HG02610 (cell line): Measurements from ENCODE around the gene NBAS.
"Not testable (repeated sequence)": the region's sequence is repeated elsewhere in the genome, so short reads cannot be mapped to it uniquely, and the experiment has no call there.

Experiments
- ATAC-seq: cut with Tn5 transposase; IDR thresholded peaks from one replicate; pipeline ENCODE4 v1.9.1; 2021; ENCODE audit warnings: mild to moderate bottlenecking, moderate library complexity; ENCODE audit not compliant: unreplicated experiment

Gene NBAS

DNA sequence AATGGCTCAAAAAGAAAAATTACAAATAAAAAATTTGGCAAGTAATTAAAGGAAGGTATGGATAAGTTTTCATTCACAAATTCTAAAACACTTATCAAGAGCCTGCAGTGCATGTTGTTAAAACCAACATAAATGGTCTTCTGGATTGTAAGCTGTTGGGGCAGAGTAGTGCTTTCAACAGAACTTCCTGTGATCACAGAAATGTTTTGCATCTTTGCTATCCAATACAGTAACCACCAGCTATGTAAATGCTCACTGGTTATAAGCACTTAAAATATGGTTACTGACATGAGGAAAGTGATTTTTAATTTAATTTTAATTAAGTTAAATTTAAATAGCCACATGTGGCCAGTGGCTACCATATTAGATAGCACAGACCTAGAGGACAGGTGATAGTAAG is 133.1 kb downstream of the NBAS start:
- ATAC-seq: peak; percentile 40

DNA sequence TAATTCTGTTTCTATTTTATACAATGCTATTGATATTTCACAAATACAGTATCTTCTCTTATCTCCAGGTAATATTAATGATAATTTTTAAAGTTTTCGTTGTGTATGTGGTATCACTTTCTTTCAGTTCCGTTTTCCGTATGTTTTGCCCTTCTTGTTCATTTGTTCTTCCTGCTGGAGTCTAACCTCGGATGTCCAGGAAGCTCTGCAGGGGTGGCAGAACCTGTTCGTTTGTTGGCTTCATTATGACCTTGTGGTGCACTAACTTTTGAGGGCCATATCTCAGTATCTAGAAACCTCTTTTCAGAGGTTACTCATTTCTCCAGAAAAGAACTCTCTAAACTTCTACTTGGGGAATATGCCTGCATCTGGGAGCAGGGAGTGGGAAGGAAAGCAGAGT is 134.5 kb downstream of the NBAS start:
- ATAC-seq: no peak

DNA sequence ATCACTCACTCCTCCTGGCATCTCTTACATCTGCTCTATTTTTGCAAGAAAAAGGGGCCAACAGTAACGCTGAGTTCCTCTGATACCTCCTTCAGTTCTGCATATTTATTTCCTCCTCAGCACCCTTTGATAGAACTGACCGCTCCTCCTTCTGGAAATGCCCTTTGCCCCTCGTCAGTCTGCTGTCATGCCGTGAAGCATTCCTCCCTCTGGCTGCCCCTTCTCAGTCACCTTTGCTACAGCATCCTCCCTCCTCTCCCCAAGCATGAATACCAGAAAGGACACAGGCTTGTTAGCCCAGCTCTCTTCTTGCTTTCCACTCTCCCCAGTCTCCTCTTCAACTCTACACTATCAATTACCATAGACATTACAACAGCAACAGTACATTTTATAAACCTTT is 135.4 kb downstream of the NBAS start:
- no peak for ATAC-seq

DNA sequence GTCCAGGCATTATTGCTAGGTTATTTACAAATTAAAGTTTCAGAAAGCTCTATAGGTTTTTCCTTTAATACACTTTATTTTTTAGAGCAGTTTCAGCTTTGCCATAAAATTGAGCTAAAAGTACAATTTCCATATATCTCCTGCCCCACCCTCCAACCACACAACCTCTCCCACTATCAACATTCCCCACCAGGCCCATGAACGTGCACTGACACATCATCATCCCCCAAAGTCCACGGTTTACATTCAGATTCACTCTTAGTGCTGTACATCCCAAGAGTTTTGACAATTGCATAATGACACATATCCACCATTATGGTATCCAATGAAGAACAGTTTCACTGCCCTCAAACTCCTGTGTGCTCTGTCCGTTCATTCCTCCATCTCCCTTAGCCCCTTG is 139.4 kb downstream of the NBAS start:
- no peak for ATAC-seq

DNA sequence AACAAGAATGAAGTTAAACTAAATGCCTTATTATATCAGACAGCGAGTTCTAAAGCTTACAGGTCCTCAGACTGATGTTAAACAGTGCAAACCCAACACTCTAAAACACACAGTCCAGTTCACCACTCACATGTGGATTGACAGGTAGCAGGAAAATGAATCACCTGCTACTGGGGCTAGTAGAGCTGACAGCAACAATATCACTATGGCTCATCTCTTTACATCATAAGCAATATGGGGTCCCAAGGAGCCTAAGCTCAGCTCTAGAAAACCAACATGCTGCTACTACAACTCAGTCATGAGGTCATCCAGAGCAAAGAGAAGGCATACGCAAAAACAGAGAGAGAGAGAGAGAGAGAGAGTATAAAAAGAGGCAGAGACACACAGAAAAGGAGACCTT is 145.4 kb downstream of the NBAS start:
- ATAC-seq: no peak

DNA sequence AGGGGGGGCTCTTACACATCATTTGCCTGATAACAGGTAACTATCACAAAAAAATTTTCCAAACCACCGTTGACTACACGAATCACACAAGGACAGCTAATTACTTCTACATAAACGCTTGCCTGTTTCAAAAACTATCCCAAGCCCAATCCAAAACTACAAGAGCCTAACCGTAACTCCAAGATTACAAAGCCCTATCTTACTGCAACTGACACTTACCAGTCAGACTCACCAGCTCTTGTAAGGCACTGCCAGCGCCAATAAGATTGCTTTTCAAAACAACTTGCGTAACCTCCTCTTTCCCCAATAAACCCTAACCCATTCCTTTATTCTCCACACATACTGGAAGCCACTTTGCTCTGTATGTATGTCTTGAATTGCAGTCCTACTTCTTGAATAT is 148.4 kb downstream of the NBAS start:
- ATAC-seq: no peak

DNA sequence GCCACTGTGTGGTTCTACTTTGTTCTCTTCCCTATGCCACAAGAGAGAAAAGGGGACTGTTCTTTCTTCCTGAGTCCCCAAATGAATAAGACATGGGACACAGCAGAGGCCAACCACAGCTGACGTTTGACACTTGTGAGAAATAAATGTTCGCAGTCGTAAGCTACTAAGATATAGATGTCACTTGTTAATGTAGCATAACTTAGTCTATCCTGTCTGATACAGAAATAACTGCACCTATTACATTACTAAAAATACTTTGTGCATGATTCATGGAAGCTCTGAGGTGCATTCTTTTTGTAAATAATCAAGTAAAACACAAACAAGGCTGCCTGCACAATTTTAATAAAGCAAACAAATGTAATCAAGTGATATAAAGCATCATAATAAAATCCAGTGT is 148.8 kb downstream of the NBAS start:
- ATAC-seq: no peak

DNA sequence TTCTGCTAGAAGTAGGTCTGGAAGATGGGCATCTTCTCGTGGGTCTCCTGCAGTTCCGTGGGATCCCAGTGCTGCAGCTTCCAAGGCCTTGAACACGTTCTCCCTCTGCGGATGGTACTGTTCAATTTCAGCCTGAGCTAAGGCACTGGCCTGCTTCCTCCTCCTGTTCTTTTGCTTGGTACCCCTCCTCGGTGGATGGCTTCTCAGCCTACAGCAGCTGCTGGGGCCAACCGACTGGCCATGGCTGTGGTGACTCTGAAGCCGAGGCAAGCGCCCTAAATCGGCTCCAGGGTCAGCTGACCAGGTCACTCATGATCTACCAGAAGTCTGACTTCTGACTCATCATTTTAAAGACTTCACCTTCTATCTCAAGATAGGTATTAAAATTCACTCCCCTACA is 150.2 kb downstream of the NBAS start:
- no peak for ATAC-seq

DNA sequence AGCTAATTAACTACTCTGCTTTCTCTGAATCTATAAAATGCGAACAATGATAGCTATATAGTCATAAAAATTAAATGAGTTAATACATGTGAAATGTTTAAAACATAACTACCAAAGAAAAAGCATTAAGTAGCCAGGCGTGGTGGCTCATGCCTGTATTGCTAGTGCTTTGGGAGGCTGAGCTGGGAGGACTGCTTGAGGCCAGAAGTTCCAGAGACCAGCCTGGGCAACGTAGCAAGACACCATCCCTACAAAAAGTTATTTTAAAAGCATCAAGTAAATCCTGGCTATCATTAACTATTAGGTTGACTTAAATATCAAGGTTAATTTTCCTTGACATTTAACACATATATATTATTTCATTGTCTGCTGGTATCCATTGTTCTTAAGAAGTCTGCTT is 152.4 kb downstream of the NBAS start:
- ATAC-seq: no peak

DNA sequence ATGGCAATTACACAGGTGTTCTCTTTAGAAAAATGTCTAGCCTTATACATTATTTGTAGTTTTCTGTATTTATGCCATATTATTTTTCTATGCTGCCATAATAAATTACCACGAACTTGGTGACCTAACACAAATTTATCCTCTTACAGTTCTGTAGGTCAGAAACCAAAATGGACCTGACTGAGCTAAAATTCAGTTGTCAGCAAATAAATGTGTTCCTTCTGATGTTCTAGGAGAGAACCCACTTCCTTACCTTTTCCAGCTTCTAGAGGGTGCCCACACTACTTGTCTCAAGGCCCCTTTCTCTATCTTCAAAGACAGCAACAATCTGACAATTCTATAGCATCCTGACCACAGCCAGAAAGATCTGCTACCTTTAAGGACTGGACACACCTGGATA is 153.5 kb downstream of the NBAS start:
- ATAC-seq: no peak

DNA sequence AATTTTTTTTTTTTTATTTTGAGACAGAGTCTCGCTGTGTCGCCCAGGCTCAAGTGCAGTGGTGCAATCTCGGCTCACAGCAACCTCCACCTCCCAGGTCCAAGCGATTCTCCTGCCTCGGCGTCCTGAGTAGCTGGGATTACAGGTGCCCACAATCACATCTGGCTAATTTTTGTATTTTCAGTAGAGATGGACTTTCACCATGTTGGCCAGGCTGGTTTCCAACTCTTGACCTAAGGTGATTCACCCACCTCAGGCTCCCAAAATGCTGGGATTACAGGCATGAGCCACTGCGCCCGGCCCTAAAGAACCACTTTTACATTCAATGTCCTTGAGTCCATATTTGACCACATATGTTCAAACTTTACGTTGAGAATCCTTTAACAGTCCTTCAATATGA is 156.6 kb downstream of the NBAS start:
- not testable (repeated sequence) for ATAC-seq

DNA sequence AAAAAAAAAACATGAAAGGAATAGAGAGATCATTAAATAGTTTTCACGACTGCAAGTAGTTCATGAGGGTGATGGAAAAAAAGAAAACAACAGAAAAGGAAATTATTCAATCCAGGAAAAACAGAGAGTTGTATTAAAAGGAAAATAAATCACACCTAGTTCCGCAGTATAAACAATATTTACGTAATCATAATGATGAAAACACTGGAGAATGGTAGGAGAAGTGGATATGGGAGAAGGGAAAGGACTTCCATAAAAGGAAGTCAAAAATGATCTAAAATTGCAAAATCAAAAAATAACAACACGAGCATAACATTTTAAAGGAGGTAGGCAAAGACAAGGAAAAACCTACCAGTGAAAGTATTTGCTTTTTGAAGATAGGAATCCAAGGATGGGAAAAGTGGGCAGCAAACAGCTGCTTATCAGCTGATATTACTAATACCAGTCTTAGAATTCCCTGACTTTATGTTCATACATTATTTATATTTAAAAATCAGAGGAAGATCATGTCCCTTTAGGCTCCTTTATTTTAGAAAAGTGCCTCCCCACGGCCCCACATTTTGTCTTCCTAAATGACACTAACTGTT is 160.8 kb downstream of the NBAS start:
- no peak for ATAC-seq

DNA sequence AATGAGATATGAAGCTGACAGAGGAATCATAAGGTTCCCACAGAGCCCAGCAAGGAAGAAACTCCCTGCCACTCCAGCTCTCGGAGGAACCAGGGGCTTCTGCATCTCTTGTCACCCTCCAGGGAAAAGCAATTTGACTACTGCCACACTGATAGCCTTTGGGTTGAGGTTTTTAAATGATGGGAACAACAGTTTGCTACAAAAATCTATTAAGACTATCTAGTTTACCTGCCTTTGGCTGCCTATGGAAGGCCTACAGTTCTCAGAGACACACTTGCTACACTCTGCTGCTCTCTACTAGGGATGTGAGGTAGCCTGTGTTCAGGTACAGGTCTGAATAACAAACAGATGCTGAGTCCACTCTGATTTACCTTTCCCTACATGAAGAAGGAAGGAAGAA is 161.9 kb downstream of the NBAS start:
- ATAC-seq: no peak

DNA sequence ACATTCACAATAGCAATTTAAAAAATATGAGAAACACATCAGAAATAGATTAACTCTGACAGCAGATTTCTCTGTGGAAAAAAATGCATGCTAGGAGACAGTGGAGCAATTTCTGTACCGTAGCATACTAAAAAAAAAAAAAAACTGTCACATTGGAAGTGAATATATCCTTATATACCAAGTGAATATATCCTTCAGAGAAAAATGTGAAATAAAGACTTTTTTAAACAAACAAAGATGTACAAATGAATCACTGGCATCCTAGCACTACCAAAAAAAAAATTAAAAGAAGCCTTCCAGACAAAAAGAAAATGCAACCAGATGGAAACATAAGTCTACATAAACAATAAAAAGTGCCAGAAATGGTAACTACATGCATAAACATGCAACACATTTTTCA is 169.4 kb downstream of the NBAS start:
- ATAC-seq: no peak

DNA sequence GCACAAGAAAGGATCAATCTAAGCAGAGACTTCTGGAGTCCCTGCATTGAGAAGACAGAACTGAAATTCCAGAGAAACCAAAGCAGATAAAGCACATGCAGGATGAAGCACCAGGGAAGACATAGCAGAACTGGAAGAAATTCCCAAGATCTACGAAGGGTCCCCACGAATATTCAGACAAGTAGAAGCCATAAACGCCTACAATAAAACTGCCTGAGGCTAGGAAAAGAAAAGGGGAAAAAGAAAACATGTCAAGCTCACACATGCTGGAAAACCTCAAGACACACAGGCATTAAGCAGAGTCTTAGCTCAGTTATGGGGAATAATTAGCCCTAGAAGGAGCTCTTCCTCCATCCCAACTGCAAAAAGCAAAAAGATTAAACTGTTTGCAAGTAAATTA is 171.2 kb downstream of the NBAS start:
- ATAC-seq: no peak

DNA sequence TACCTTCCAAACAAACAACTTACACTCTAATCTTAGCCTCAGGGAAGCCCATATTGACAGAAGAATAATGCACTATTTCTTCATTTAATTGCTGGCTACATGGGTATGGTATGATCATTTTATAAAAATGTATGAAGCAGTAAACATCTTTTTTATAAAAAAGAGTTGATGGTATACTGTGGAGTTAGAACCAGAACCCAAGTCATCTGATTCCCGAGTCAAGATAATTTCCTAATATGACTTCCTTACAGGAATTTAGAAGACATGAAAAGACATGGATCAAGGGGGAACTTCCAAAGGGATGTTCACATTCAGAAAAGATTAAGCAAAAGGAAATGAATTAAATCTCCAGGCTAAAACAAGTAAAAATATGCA is 171.8 kb downstream of the NBAS start:
- no peak for ATAC-seq

DNA sequence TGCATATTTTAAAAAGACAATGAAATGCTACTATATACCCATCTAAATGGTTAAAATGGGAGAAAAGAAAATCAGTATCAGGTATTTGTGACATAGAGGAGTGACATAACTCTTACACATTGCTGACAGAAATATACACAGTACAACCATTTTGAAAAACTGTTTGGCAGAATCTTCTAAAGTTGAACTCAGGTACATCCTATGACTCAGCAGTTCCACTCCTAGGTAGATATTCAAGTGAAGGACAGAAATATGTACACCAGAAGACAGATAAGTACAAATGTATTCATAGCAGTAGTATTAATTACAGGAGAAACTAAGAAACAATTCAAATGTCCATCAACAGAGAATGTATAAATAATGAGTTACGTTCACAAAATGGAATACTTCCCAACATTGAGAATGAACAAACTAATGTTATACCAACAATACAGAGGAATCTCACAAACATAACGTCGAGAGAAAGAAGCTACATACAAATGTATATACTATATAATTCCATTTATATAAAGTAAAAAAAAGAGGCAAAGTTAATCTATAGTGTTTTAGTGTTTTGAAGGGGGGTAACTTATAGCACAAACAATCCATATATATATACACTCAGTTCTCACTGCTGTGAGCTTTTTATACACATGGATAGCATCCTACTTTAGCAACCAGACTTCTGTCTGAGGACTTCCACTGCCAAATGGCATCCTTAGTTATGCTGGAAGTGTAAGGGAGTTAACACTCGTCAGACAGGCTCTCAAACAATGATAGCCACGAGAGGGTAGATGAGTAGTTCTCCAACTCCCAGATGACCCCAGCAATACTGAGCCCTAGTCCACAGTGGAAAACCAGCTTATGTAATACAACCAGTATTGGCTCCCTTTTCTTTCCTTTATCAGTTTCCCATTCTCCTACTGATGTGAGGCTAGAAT is 172.5 kb downstream of the NBAS start:
- no peak for ATAC-seq

DNA sequence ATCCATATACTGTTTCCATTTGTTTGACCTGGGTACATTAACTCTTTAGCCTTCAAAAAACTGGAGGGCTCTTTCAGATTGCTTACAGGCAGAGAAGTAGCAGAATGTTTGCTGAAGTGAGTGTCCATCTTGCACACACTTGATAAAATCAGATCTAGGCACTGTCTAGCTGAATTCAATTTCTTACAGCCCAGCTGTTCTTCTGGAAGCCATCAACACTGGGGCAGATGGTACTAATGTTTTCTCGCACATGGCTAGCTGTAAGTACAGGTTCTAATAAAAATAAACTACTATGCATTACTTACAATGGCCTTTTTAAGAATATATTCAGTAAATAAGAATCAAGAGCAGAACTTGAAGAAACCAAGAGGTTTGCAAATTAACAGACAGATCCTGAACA is 175.9 kb downstream of the NBAS start:
- ATAC-seq: no peak

DNA sequence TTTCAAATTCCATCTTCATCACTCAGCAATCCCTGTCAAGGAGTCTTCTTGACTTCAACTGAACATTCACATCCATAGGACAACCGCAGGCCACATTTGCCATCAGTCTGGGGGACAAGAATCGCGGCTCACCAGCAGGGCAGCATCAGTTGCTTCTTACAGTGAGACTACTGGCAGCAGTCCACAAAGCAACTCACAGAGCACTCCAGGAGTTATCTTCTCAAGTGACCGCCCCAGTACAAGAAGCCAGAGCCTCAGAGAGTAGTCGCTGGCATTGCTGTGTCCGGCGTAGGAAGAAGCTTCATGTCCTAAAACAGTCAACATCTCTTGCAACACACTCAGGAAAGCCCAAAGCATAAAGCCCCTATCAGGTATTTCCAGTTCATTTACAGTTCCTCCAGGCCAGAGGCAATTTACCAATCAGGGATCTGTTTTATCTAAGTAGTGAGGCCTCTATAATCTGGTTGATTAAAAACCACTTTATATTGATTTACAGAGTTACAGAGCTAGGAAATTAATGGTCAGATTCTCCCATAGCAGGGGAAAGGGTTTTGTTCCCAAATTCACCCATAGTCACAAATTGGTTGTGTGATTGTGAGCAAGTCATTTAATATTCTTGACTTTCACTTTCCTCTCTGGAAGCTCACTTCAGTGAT is 177.3 kb downstream of the NBAS start:
- ATAC-seq: no peak

DNA sequence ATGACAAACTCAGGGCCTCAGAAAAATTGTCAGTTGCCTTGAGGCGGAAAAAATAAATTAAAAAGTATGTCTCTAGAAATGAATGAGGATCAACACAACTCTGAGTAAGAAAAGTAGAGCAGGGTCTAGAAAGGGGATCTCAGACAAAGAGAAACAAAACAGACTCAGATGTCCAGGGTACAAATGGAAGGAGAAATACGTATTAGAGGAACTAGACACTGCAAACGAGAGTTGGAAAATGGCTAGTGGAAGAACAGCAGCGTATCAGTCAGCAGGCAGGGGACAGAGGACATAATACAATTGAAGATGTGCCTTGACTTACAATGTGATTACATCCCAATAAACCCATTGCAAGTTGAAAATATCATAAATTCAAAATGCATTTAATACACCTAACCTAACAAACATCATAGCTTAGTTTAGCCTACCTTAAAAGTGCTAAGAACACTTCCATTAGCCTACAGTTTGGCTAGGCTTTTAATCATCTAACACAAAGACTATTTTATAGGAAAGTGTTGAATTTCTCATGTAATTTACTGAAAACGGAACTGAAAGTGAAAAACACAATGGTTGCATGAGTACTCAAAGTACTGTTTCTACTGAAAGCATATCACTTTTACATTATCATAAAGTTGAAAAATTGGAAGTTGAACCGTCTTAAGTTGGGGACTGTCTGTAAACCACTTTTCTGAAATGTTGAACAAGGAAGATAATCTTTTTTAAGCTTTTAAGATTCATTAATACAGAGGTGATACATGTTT is 182.8 kb downstream of the NBAS start:
- ATAC-seq: peak; percentile 68

DNA sequence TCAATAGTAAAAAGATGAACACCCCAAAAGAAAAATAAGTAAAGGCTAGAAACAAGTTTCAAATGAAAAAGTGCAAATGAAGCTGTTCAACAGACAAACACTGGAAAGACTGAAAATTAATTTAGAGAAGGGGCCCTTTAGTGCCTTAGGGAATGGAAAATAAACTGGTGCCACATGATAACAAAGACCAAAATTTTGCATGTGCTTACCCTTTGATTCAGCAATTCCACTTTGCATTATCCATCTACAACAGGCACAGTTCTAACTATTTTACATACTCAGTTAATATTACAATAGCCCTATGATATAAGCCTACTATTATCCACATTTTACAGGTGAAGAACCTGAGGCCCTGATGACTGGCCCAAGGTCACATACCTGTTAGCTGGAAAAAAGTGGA is 183.9 kb downstream of the NBAS start:
- ATAC-seq: no peak
